ENCODE results near the gene NUDT3. TPM values are rescaled to one million over a fixed set of nuclear protein-coding genes. Genes with fewer than 3 reads are reported as not detected.
"Not testable (repeated sequence)": the region's sequence is repeated elsewhere in the genome, so short reads cannot be mapped to it uniquely, and the experiment has no call there.

Gene NUDT3
- total RNA-seq, 4 donors from 2014 or later, result 51.6 to 88.7 (median 57.3) TPM

GRCh38 chr6:34332251-34333198 lies 59.9 kb downstream of the NUDT3 start:
- TF ChIP-seq EP300 (IDR thresholded peaks at IDR 0.05) (no peak), POLR2A (IDR thresholded peaks at IDR 0.05) (no peak), CTCF (IDR thresholded peaks at IDR 0.05) (no peak)
- peaks cover 0 to 14% (median 0%) of the 10 kb centered on the region in 3 donors for H3K36me3 ChIP-seq
- WGBS, 2 donors, result 69 to 78% methylated on average over 6 of the region's 6 CpGs
- H3K4me1 ChIP-seq, result peaks cover 0 to 37% (median under 1%) of the 10 kb centered on the region in 4 donors
- no peak overlapping the region for H3K27ac ChIP-seq
- no peaks in the 10 kb centered on the region for H3K27me3 ChIP-seq
- no peak overlapping the region for H3K4me3 ChIP-seq
- DNase-seq (ENCODE audit: low spot score in 2 of 2), result no peak
- no peaks in the 10 kb centered on the region for H3K9me3 ChIP-seq

DNA sequence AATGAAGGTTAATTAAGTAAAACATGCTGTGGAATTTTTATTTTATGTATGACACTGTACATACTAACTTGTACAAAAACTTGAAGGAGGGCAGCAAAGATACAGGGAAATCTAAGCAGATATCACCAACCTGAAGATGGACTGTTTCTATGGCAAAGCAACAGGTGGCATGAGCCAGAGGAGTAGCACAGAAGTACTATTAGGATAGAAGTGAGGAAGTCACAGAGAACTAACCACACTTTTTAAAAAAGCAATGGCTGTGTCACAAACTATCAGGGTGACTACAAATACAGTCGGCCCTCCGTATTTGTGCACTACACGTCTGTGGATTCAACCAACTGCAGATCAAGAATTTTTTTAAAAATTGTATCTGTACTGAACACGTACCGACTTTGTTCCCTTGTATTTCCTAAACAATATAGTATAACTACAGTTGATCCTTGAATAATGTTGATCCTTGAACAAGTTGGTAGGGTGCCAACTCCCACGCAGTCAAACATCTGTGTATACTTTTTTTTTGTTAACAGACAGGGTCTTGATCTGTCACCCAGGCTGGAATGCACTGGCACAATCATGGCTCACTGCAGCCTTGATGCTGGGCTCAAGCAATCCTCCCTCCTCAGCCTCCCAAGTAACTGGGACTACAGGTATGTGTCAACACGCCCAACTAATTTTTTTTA lies 61.0 kb downstream of the NUDT3 start:
- Histone ChIP-seq H3K27ac (no peak overlapping the region), H3K4me3 (no peak overlapping the region), H3K4me1 (peaks cover 0 to 33% (median 0%) of the 10 kb centered on the region in 4 donors), H3K9me3 (no peaks in the 10 kb centered on the region), H3K27me3 (no peaks in the 10 kb centered on the region), H3K36me3 (peaks cover 0 to 14% (median 0%) of the 10 kb centered on the region in 3 donors)
- TF ChIP-seq EP300 (IDR thresholded peaks at IDR 0.05) (no peak), CTCF (IDR thresholded peaks at IDR 0.05) (no peak), POLR2A (IDR thresholded peaks at IDR 0.05) (no peak)
- DNase-seq (ENCODE audit: low spot score in 2 of 2), result no peak
- 36 to 43% methylated on average over 7 of the region's 7 CpGs for WGBS, 2 donors

GRCh38 chr6:34329814-34330213 lies 62.7 kb downstream of the NUDT3 start:
- H3K36me3 ChIP-seq; DNase-seq (ENCODE audit: low spot score in 2 of 2); H3K9me3 ChIP-seq; H3K27me3 ChIP-seq; H3K4me3 ChIP-seq; H3K27ac ChIP-seq: not testable (repeated sequence)
- H3K4me1 ChIP-seq, result peaks cover 0 to 40% (median 1%) of the 10 kb centered on the region in 4 donors
- WGBS, 2 donors, result 90 to 96% methylated on average over 3 of the region's 3 CpGs

- no peak for TF ChIP-seq CTCF (IDR thresholded peaks at IDR 0.05)
- no peak for TF ChIP-seq POLR2A (IDR thresholded peaks at IDR 0.05)
- no peak for TF ChIP-seq EP300 (IDR thresholded peaks at IDR 0.05)
- DNase-seq (ENCODE audit: low spot score in 2 of 2), result no peak
- Histone ChIP-seq H3K9me3 (no peaks in the 10 kb centered on the region), H3K27ac (no peak overlapping the region), H3K4me3 (no peak overlapping the region), H3K4me1 (peaks cover 0 to 47% (median 2%) of the 10 kb centered on the region in 4 donors), H3K27me3 (no peaks in the 10 kb centered on the region), H3K36me3 (no peaks in the 10 kb centered on the region)
- WGBS, 2 donors, result 96 to 98% methylated on average over 3 of the region's 3 CpGs
Measured at GRCh38 chr6:34328969-34329368, 63.5 kb downstream of the NUDT3 start.

DNA sequence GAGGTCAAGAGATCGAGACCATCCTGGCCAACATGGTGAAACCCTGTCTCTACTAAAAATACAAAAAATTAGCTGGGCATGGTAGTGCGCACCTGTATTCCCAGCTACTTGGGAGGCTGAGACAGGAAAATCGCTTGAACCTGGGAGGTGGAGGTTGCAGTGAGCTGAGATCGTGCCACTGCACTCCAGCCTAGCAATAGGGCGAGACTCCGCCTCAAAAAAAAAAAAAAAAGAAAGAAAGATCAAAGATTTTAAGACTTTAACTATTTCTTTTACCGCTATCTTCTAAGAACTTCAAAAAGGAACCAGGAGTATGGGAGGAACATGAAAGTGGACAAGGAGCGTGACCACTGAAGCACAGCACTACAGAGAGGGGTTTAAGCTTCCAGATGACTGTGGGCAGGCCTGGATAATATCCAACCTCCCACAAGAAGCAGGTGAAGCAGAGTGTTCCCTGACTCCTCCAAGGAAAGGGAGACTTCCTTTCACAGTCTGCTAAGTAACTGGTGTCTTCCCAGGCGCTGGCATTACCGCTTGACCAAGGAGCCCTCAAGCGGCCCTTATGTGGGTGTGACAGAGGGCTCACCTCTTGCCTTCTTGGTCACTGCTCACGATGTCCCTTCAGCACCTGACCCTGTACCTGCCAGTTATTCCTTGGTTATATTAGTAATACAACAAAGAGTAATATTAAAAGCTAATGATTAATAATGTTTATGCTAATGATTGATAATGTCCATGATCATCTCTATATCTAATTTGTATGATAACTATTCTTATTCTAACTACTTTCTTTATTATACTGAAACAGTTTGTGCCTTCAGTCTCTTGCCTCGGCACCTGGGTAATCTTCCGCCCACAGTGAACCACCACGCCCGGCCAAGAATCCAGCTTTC lies 64.9 kb downstream of the NUDT3 start:
- WGBS, 2 donors, result 91 to 92% methylated on average over 16 of the region's 16 CpGs
- not testable (repeated sequence) for H3K4me3 ChIP-seq; H3K9me3 ChIP-seq; DNase-seq (ENCODE audit: low spot score in 2 of 2); H3K27me3 ChIP-seq; H3K36me3 ChIP-seq; H3K27ac ChIP-seq
- H3K4me1 ChIP-seq, result peaks cover 0 to 33% (median 2%) of the 10 kb centered on the region in 4 donors
